ENCODE measurements around the gene SIT1.

- TF ChIP-seq CTCF (IDR thresholded peaks at IDR 0.05) (no peak), POLR2A (IDR thresholded peaks at IDR 0.05) (no peak)
Measured at GRCh38 chr9:35617548-35617947, 33.2 kb downstream of the SIT1 start.

All from lower leg skin (tissue), 3 donors.